Osteoblast (primary cell): ENCODE results near the gene FITM1. TPM values are rescaled to one million over a fixed set of nuclear protein-coding genes. Genes with fewer than 3 reads are reported as not detected.
A peak's percentile ranks its signal among the peaks of the same experiment; 100 is the strongest.

Experiments
- DNase-seq: peaks from one replicate; pipeline ENCODE4 v3.0.0; 2011; ENCODE audit warnings: low spot score, mixed read lengths; ENCODE audit not compliant: insufficient read length; ENCODE audit errors: missing footprints
- H2AFZ ChIP-seq: 2 replicates; pipeline ENCODE4 v1.6.0; 2011; ENCODE audit warnings: mild to moderate bottlenecking, low read length
- H3K27ac ChIP-seq: 2 replicates; pipeline ENCODE4 v1.5.1; 2011; ENCODE audit warnings: mild to moderate bottlenecking, low read depth, low read length, moderate library complexity
- H3K27me3 ChIP-seq: 2 replicates; pipeline ENCODE4 v1.6.0; 2012; ENCODE audit warnings: mild to moderate bottlenecking, control low read depth, inconsistent platforms, low read length, moderate library complexity; ENCODE audit not compliant: insufficient read depth
- H3K36me3 ChIP-seq: 2 replicates; pipeline ENCODE4 v1.5.1; 2011; ENCODE audit warnings: mild to moderate bottlenecking, low read length, control low read depth, moderate library complexity; ENCODE audit not compliant: insufficient read depth
- H3K4me1 ChIP-seq: 2 replicates; pipeline ENCODE4 v1.5.1; 2011; ENCODE audit warnings: mild to moderate bottlenecking, low read length, control low read depth, moderate library complexity; ENCODE audit not compliant: insufficient read depth
- H3K4me2 ChIP-seq: 2 replicates; pipeline ENCODE4 v1.6.0; 2011; ENCODE audit warnings: mild to moderate bottlenecking, low read length; ENCODE audit not compliant: insufficient read depth
- H3K4me3 ChIP-seq: fragments of 200-600 bp; sonication (generic); 3 replicates; pipeline ENCODE4 v1.5.1; 2012; ENCODE audit warnings: mild to moderate bottlenecking, low read length, inconsistent platforms; ENCODE audit not compliant: insufficient read depth
- H3K79me2 ChIP-seq: 2 replicates; pipeline ENCODE4 v1.6.0; 2012; ENCODE audit warnings: mild to moderate bottlenecking, low read length, control low read depth, inconsistent platforms; ENCODE audit not compliant: insufficient read depth
- H3K9me3 ChIP-seq: 2 replicates; pipeline ENCODE4 v1.5.1; 2011; ENCODE audit warnings: low read depth, low read length, control low read depth
- H4K20me1 ChIP-seq: 2 replicates; pipeline ENCODE4 v1.6.0; 2012; ENCODE audit warnings: mild to moderate bottlenecking, low read length, control low read depth; ENCODE audit not compliant: insufficient read depth
- total RNA-seq: library from RNA; depleted of rRNA; stranded (reverse); fragments of >200 nt; gene quantifications from 2 replicates; pipeline ENCODE4 v1.2.3, GENCODE V29; 2012
- TF ChIP-seq, protein P1 (sequence below): IDR thresholded peaks from 2 replicates; pipeline ENCODE4 v1.5.1; 2011; ENCODE audit warnings: mild to moderate bottlenecking, low read depth, low read length, moderate library complexity; ENCODE audit errors: extremely low read depth

Gene FITM1
- total RNA-seq, 1 donor, result 0.72 TPM

DNA sequence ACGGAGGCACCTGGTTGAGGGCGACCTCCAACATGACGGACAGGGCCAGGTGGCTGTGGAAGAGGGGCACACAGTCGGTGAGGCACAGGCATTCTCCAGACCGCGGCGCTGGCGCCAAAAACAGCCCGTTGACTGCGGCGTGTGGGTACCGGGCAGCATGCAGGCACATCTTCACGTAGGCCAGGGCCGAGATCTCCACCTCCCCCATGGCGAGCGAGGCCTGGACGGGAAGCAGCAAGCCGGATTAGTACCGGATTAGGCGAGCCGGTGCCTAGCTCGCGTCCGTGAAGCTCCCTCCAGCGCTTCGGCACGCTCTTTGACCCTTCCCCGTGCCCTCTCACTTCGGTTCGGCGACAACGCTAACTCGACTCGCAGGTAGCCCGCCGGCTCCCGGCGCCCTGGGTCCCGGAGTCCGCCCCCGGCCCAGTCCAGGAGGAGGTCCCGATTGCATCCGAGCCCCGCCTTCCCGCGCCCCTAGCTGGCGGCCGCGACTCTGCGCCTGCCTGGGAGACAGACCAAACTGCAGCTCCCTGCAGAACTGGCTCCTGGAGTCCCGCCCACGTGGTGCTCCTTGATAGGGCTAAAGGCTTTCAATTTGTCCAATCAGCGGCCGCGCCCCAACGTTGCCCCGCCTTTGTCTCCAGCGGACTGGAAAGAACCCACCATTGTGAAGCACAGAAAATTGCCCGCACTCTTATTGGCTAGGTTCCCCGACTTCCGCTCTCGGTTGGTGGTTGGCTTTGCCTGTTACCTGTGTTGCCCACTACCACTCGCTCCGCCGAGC lies 10.8 kb downstream of the FITM1 start, which contains the start of gene EMC9:
TSS of gene EMC9 (minus strand) at position 495 of the 784 bp plus-strand sequence. CDS start at position 208, 287 bp downstream.
- H3K79me2 ChIP-seq, result peaks cover 67% of the 10 kb centered on the region
- H3K36me3 ChIP-seq, result peaks cover 35% of the 10 kb centered on the region
- TF ChIP-seq, protein P1, sequence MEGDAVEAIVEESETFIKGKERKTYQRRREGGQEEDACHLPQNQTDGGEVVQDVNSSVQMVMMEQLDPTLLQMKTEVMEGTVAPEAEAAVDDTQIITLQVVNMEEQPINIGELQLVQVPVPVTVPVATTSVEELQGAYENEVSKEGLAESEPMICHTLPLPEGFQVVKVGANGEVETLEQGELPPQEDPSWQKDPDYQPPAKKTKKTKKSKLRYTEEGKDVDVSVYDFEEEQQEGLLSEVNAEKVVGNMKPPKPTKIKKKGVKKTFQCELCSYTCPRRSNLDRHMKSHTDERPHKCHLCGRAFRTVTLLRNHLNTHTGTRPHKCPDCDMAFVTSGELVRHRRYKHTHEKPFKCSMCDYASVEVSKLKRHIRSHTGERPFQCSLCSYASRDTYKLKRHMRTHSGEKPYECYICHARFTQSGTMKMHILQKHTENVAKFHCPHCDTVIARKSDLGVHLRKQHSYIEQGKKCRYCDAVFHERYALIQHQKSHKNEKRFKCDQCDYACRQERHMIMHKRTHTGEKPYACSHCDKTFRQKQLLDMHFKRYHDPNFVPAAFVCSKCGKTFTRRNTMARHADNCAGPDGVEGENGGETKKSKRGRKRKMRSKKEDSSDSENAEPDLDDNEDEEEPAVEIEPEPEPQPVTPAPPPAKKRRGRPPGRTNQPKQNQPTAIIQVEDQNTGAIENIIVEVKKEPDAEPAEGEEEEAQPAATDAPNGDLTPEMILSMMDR, result peak; percentile 24
- peak; percentile 100 for DNase-seq
- peak within 1 kb of the TSS; percentile 95 for H2AFZ ChIP-seq
- peak within 1 kb of the TSS; percentile 89 for H3K27ac ChIP-seq
- H3K27me3 ChIP-seq, result no peaks in the 10 kb centered on the region
- no peaks in the 10 kb centered on the region for H3K9me3 ChIP-seq
- H3K4me2 ChIP-seq, result peak within 1 kb of the TSS; percentile 95
- H3K4me3 ChIP-seq, result peak within 1 kb of the TSS; percentile 82
- H3K4me1 ChIP-seq, result peaks cover 46% of the 10 kb centered on the region
- H4K20me1 ChIP-seq, result peaks cover 8% of the 10 kb centered on the region

DNA sequence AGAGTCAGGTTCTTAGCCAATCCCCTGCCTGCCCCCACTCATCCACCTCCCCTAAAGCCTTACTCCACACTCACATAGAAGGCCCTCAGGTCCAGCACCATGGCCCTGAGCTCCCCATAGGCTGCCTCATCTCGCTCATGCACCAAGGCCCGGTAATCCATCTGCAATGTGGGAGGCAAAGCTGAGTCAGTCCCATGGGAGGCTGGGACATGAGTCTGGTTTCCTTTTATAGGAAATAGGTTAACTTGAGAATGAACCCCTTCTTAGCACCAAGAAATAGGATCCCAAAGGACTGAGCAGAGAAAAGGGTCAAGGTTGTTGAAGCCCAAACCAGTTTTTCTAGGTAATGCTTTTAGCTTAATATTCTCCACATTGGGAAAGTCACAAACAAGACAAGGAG lies 13.1 kb downstream of the FITM1 start:
- peak; percentile 90 for DNase-seq
- Histone ChIP-seq H2AFZ (no peak overlapping the region), H4K20me1 (peaks cover 10% of the 10 kb centered on the region), H3K79me2 (peaks cover 57% of the 10 kb centered on the region), H3K27ac (peak overlapping the region; percentile 47), H3K9me3 (no peaks in the 10 kb centered on the region), H3K4me1 (peaks cover 45% of the 10 kb centered on the region), H3K27me3 (no peaks in the 10 kb centered on the region), H3K36me3 (peaks cover 21% of the 10 kb centered on the region), H3K4me3 (no peak overlapping the region), H3K4me2 (peak overlapping the region; percentile 6)
- TF ChIP-seq, protein P1, result no peak

DNA sequence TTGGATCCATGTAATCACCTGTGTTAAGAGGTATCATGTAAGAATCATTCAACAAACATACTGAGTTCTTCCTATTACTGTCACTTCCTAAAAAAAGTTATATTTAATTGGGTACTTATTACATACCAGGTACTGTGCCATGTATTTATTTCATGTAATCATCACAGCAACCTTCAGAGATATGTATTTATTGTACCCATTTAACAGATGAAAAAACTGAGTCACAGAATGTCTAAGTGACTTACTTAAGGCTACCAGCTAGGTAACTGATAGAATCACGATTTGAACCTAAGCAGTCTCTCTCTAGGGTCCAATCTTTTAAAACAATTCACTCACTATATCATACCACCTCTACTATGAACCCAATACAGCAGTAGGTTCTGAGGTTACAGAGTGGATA lies 14.0 kb downstream of the FITM1 start:
- Histone ChIP-seq H3K4me3 (no peak overlapping the region), H3K4me2 (no peak overlapping the region), H3K27me3 (no peaks in the 10 kb centered on the region), H3K79me2 (peaks cover 54% of the 10 kb centered on the region), H3K9me3 (no peaks in the 10 kb centered on the region), H3K27ac (peak overlapping the region; percentile 47), H3K4me1 (peaks cover 46% of the 10 kb centered on the region), H4K20me1 (peaks cover 12% of the 10 kb centered on the region), H3K36me3 (peaks cover 16% of the 10 kb centered on the region), H2AFZ (no peak overlapping the region)
- no peak for DNase-seq
- TF ChIP-seq, protein P1, result no peak

DNA sequence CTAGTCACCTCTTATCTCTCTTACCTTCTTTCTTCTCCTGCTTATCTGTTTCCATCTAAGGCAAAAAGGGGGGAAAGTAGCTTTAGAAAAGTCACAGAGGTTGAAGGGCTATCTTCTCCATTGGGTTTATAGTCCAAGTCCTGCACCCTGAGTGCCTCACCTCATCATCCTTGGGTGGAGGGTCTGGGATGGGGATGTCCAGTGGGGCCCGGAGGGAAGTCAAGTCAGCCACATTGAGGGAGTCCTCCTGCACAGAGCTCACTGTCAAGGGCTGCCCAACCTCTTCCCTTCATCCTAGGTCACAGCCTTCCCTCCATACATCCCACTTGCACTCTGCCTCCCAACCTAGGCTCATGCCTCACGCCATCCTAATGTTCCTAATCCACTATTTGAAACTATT lies 14.8 kb downstream of the FITM1 start:
- Histone ChIP-seq H2AFZ (no peak overlapping the region), H3K27me3 (no peaks in the 10 kb centered on the region), H3K79me2 (peaks cover 54% of the 10 kb centered on the region), H3K27ac (no peak overlapping the region), H3K4me2 (peak overlapping the region; percentile 82), H3K9me3 (no peaks in the 10 kb centered on the region), H3K4me3 (peak overlapping the region; percentile 84), H4K20me1 (peaks cover 16% of the 10 kb centered on the region), H3K4me1 (peaks cover 46% of the 10 kb centered on the region), H3K36me3 (peaks cover 20% of the 10 kb centered on the region)
- DNase-seq, result no peak
- TF ChIP-seq, protein P1, result no peak
